ENCODE results near the gene NPR3. TPM values are rescaled to one million over a fixed set of nuclear protein-coding genes. Genes with fewer than 3 reads are reported as not detected.

NPR3 gene
- total RNA-seq, 1 donor from 2014 or later, result 3.5 TPM

GRCh38 chr5:32711681-32712480 lies 760 bp downstream of the NPR3 start:
- peak; percentile 49 for DNase-seq (ENCODE audit: low spot score)

DNA sequence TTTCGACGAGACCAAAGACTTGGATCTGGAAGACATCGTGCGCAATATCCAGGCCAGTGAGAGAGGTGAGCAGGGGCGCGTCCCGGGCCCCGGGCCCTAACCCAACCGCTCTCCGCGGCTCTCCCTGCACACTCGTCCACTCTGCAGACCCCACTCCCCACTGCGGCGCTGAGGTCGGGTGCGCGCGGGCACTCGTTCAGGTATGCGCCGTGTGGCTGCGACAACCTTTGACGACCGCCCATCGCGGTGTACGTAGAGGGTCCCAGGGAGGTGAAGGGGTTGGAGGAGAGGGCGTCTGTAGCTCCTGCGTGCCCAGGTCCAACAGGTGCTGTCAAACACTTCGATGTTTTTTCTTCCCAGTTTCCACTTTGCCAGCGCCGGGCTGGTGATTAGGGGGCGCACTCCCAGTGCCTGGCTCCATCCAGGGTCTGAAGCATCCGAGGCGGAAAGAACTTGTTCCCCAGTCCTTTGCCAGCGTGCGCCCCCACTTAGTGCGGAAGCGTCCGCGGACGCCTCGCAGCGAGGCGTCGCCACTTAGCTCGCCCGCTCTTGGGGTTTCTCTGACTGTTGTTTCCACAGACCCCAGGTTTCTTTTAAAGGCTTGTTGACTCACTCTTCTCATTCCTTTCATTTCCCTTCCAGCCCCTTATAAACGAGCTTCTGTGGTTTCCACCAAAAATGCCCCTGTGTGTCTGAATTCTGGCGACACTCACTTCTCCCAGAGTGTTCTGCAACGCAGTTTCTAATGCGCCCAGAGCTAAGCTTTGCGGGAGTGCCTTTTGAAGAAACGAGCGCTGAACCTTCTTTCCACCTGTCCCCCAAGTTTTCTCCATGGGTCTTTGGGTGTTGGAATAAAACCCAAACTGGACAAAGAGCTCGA lies 1.6 kb downstream of the NPR3 start:
- no peak for ATAC-seq

More at GRCh38 chr5:32711681-32712480, 760 bp downstream of the NPR3 start:
- peak; percentile 43 for ATAC-seq

DNA sequence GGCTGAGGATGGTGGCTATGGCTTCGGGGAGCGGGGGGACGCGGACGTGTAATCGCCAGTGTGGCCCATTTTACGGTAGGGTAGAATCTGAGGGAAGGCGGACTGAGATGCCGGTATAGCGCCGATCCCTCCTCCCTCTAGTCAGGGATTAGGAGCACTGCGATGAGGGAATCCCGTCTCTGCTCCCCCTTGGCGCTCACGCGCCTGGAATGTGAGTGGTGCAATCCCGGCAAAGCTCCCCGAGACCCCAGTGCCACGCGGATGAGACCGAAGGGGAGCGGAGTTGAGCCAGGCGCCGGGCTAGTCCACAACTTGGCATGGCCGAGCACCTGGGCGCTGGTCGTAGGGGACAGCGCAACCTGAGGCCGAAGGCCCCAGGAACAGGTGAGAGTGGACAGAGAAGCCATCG lies 2.2 kb downstream of the NPR3 start:
- DNase-seq (ENCODE audit: low spot score) (no peak), ATAC-seq (no peak)

More for the DNA sequence above, 1.6 kb downstream of the NPR3 start:
- DNase-seq (ENCODE audit: low spot score), result no peak

GRCh38 chr5:32713770-32714381 lies 2.8 kb downstream of the NPR3 start:
- DNase-seq (ENCODE audit: low spot score) (no peak), ATAC-seq (no peak)

DNA sequence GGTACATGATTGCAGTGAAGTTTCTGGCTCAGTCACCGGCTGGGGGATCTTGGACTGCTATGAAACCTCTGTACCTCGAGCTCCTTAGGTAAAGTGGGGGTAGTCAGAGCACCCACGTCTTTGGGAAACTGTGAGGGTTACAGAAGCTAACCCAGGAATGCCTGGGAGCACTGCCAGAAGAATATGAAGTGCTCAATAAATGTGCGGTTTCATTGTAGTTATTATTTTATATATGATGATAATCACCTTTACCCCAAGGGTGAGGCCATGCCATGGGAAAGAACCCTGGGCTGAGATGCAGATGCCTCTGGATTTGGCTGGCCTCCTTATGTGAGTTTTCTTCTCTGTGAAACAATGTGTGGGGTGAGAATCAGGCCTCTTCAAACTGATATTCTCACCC lies 3.7 kb downstream of the NPR3 start:
- DNase-seq (ENCODE audit: low spot score) (no peak), ATAC-seq (no peak)

- no peak for ATAC-seq
- DNase-seq (ENCODE audit: low spot score), result no peak
These were observed 9.2 kb downstream of the NPR3 start for GRCh38 chr5:32720300-32720699.

DNA sequence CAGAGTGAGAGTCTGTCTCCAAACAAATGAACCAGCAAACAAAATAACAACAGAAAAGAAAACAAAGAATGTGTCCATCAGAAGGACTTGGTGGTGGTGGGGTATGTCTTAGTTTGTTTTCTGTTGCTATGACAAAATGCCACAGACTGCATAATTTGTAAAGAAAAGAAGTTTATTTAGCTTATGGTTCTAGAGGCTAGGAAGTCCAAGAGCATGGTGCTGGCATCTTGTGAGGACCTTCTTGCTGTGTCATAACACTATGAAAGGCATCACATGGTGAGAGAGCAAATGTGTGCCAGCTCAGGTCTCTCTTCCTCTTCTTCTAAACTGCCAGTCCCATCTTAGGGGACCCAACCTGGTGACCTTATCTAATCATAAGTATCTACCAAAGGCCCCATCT lies 10.5 kb downstream of the NPR3 start:
- no peak for DNase-seq (ENCODE audit: low spot score)

GRCh38 chr5:32722957-32723356 lies 11.8 kb downstream of the NPR3 start:
- DNase-seq (ENCODE audit: low spot score) (no peak), ATAC-seq (no peak)

More for the DNA sequence above, 10.5 kb downstream of the NPR3 start:
- ATAC-seq, result no peak

- no peak for DNase-seq (ENCODE audit: low spot score)
- no peak for ATAC-seq
These were observed 13.4 kb downstream of the NPR3 start for GRCh38 chr5:32724526-32724925.

GRCh38 chr5:32726086-32726557 lies 15.0 kb downstream of the NPR3 start:
- ATAC-seq (peak; percentile 52), DNase-seq (ENCODE audit: low spot score) (no peak)

GRCh38 chr5:32729651-32730050 lies 18.5 kb downstream of the NPR3 start:
- DNase-seq (ENCODE audit: low spot score) (no peak), ATAC-seq (no peak)

DNA sequence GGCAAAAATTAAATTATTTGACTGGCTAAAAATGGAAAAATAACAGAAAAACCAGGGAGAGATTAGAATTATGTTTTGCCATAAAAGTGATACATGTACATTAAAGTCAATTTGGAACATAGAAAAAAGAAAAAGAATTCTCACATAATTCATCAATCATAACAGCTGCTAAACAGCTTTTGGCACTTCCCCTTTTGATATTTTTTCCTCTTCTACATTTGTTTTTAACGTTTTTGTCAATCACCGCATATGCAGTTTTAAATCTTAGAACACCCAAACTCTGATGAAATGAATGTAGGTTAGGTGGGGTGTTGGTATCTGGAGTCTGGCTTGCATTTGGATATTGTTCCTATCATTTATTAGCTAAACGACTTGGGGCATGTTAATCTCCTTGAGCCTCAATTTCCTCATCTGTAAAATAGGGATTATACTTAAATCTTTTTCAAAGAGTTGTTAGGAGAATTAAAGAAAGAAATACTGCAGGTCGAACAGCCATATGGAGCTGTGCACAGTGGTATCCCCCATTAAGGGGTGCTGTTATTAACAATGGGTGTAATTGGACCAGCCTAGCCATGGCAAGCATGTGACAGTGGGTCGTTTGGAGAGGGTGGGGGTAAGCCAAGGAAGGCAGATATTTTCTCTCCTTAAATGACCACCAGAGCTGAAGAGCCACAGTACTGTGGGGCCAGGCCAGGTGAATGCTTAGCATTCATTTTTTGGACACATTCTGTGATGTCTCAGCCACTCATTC lies 22.6 kb downstream of the NPR3 start:
- DNase-seq (ENCODE audit: low spot score), result no peak
- no peak for ATAC-seq

DNA sequence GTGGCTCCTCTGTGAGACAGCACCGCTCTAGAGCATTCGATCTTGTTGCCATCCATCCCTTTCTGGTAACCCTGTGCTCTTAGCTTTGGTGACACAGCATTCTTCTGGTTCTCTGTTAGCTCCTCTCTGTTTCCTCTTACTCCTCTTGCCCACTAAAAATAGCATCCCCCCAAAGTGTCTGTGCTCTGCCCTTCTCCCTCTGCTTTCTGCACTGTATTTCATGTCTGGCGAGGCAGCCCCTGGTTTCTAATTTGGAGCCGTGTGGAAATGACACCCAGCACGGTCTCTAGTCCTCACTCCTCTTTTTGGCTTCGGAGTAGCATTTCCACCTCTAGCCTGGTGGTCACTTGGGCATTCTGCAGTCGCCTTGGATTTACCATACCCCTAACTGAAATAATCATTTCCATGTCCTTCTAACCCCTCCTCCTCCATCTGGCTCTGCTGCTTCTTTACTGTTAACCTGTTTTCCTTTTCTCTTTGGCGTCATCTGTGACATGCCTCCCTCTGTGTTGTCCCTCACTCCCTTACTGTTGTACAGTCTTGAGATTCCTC lies 23.8 kb downstream of the NPR3 start:
- no peak for ATAC-seq
- DNase-seq (ENCODE audit: low spot score), result no peak

DNA sequence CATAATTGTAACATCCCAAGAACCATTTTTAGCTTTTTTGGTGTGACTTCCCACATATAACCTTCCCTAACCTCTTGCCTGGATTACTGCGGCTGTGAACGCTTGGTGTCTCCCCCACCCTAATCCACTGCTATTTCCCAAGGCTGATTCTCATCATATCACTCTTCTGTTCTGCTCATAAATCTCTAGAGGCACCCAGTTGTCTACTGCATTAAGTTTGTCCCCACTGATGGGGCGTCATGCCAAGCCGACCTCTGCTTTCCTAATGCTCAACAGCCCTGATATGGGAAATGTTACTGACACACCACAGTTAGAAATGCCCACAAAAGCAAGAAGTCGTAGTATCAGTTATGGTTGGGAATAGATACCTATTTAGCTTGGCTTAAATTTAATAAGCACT lies 24.4 kb downstream of the NPR3 start:
- DNase-seq (ENCODE audit: low spot score) (no peak), ATAC-seq (no peak)

DNA sequence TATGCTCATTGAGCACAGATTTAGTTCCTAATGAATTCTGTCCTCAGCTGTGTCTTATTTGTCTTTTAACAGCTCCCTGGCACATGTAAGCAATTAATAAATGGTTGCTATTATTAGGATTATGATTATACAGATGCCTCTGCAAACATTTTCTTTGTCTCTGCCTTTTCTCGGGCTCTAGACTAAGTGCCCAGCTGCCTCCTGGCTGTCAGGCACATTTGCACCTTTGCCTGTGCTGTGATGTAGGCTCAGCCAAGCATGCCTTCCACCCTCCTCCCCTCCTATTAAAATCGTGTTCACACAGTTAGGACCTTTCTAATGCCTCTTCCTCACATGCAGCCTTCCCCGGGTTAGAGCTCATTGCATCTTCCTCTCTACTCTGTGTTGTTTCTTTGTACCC lies 25.7 kb downstream of the NPR3 start:
- ATAC-seq (no peak), DNase-seq (ENCODE audit: low spot score) (no peak)

DNA sequence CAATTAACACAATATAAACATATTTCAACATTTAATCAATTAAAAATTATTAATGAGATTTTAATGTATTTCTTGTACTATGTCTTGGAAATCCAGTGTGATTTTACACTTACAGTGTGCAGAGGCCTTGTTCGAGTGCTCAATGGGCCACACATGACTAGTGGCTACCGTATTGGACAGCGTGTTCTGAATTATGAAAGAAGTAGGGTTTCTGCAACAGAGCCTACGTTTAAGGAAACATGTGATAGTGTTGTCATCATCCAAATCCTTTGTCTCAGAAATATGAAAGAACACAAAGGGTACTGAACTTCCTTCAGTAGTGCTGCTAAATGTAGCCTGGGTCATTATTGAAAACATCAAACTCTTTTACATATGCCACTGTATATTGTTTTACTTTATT lies 29.5 kb downstream of the NPR3 start:
- no peak for ATAC-seq
- DNase-seq (ENCODE audit: low spot score), result no peak

- DNase-seq (ENCODE audit: low spot score) (no peak), ATAC-seq (no peak)
These were observed 34.2 kb downstream of the NPR3 start for GRCh38 chr5:32745317-32745716.

GRCh38 chr5:32752411-32752810 lies 41.3 kb downstream of the NPR3 start:
- no peak for DNase-seq (ENCODE audit: low spot score)
- ATAC-seq, result no peak

DNA sequence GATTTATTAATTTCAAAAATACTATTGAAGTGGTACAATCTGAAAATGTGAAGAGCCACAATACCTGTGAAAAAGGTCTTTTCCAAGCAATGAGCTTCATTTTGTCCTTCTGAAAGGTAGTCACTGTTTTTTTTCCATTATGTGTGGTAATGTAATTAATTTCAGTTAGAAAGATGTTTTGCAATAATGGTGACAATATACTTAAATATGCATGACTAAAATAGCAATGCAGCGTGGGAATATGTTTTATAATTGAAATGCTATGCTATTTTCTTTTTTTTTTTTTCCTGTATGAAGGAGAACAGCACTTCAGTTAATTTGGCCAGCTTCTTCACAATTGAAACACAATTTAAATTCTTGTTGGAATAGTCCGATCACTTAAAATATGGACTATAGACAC lies 41.9 kb downstream of the NPR3 start:
- DNase-seq (ENCODE audit: low spot score), result no peak
- no peak for ATAC-seq

DNA sequence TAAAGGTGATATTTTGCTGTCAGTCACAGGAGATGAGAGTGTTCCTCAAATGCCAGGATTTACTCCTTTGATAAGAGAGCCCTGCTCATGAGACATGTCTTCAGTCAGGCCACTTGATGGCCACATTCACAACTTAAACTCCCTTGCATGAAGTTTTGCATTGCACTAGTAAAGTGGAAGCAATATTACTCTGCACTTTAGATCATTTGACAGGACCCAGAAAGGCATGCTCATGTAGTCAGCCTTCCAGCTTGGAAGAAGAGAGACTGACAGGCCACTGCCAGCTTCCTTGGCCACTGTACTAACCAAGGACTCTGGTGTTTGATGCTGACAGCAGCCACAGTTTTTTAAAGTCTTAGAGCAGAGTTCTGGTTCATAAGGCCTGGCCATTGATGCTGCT lies 42.6 kb downstream of the NPR3 start:
- ATAC-seq (no peak), DNase-seq (ENCODE audit: low spot score) (no peak)
